Stimulated activated memory B cell treated with anti-CD40 and anti-IgM and Interleukin-4, amounts not matched to agents 10 μg/mL and 1 μg/mL and 100 μg/mL, for 72 hours (primary cell): ENCODE data around the gene HOXB13.
A peak's percentile ranks its signal among the peaks of the same experiment; 100 is the strongest.

Experiments used
- ATAC-seq: fragments of 150-1000 bp; cut with Tn5 transposase; 2 replicates; pipeline ENCODE4 v1.10.0; 2021
- H3K27ac Mint-ChIP-seq: one replicate; pipeline ENCODE4 v1.8.0; 2022; ENCODE audit warnings: mild to moderate bottlenecking, mixed read lengths
- H3K27me3 Mint-ChIP-seq: one replicate; pipeline ENCODE4 v1.8.0; 2022; ENCODE audit warnings: mixed read lengths
- H3K36me3 Mint-ChIP-seq: one replicate; pipeline ENCODE4 v1.8.0; 2022; ENCODE audit warnings: mixed read lengths
- H3K4me1 Mint-ChIP-seq: one replicate; pipeline ENCODE4 v1.8.0; 2022; ENCODE audit warnings: mixed read lengths
- H3K4me3 Mint-ChIP-seq: one replicate; pipeline ENCODE4 v1.8.0; 2022; ENCODE audit warnings: mild to moderate bottlenecking, moderate library complexity, mixed read lengths
- H3K9me3 Mint-ChIP-seq: one replicate; pipeline ENCODE4 v1.8.0; 2022; ENCODE audit warnings: mixed read lengths

HOXB13 gene

DNA sequence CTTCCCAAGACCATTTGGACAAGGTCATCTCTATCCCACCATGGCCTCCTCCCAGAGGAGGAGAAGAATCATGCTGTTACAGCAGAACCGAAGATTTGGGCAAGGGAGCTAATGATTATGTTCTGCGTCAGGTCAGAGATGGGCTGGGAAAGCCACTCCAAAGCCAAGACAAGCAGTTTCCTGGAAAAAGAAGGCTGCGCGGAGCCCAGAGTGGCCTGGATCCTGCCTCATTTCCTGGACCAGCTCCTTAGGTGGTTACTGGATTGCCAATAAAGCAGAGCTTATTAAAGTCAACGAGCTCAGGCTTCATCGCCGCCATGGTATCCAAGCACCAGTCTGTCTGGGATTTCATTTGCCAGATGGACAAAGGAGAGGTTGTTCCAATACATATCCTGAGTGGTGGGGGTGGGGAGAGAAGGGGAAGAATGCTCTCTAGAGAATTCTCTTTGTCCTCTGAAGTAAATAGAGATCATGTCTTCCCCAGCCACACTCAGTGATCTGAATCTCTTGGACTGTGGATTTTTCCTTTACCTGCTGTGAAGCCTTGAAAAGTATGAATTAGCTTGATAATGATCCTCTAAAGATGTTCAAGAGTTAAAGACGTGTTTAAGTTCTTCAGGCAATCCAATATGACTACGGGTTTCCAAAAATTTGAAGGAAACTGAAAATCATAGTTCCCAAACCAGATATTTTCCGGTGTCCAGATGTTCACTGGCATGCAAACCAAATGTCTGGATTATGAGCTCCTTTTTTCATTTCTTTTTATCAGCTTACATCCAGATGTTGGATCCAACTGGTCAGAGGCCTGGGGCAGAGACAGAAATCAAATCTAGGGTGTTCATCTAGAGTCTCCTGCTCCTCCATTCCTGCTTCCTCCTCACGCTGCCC lies 23.9 kb downstream of the HOXB13 start:
- ATAC-seq, result no peak
- Mint-ChIP-seq H3K9me3 (no peaks in the 10 kb centered on the region), H3K4me3 (no peak overlapping the region), H3K27me3 (peaks cover 93% of the 10 kb centered on the region), H3K27ac (no peak overlapping the region), H3K36me3 (no peaks in the 10 kb centered on the region), H3K4me1 (no peaks in the 10 kb centered on the region)

- no peak overlapping the region for H3K4me3 Mint-ChIP-seq
- H3K27ac Mint-ChIP-seq, result no peak overlapping the region
- H3K27me3 Mint-ChIP-seq, result peaks cover 93% of the 10 kb centered on the region
- no peaks in the 10 kb centered on the region for H3K9me3 Mint-ChIP-seq
- H3K4me1 Mint-ChIP-seq, result no peaks in the 10 kb centered on the region
- ATAC-seq, result no peak
- H3K36me3 Mint-ChIP-seq, result no peaks in the 10 kb centered on the region
Observed at GRCh38 chr17:48701864-48702532, 26.6 kb downstream of the HOXB13 start.

GRCh38 chr17:48693178-48693577 lies 35.4 kb downstream of the HOXB13 start:
- no peak for ATAC-seq
- Mint-ChIP-seq H3K4me1 (no peaks in the 10 kb centered on the region), H3K27me3 (peaks cover 59% of the 10 kb centered on the region), H3K36me3 (no peaks in the 10 kb centered on the region), H3K27ac (no peak overlapping the region), H3K9me3 (peaks cover 6% of the 10 kb centered on the region), H3K4me3 (no peak overlapping the region)

GRCh38 chr17:48692049-48692448 lies 36.5 kb downstream of the HOXB13 start:
- no peak for ATAC-seq
- H3K4me3 Mint-ChIP-seq, result no peak overlapping the region
- no peaks in the 10 kb centered on the region for H3K36me3 Mint-ChIP-seq
- H3K9me3 Mint-ChIP-seq, result peaks cover 6% of the 10 kb centered on the region
- no peak overlapping the region for H3K27ac Mint-ChIP-seq
- peaks cover 48% of the 10 kb centered on the region for H3K27me3 Mint-ChIP-seq
- H3K4me1 Mint-ChIP-seq, result no peaks in the 10 kb centered on the region

- no peaks in the 10 kb centered on the region for H3K4me1 Mint-ChIP-seq
- no peak overlapping the region for H3K4me3 Mint-ChIP-seq
- no peak for ATAC-seq
- H3K9me3 Mint-ChIP-seq, result peaks cover 6% of the 10 kb centered on the region
- H3K27ac Mint-ChIP-seq, result no peak overlapping the region
- H3K36me3 Mint-ChIP-seq, result no peaks in the 10 kb centered on the region
- H3K27me3 Mint-ChIP-seq, result peaks cover 34% of the 10 kb centered on the region
Observed at GRCh38 chr17:48690655-48691054, 37.9 kb downstream of the HOXB13 start.

DNA sequence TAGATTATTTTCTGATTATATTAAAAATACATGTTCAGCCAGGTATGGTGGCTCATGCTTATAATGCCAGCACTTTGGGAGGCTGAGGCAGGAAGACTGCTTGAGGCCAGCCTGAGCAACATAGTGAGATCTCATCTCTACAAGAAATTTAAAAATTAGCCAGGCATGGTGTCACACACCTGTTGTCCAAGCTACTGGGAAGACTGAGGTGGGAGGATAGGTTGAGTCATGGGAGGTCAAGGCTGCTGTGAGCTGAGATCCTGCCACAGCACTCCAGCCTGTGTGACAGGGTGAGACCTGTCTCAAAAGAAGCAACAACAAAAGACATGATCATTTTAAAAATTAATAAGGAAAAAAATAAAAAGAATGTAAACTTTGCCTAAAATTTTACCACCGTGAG lies 46.9 kb downstream of the HOXB13 start:
- H3K27me3 Mint-ChIP-seq, result peaks cover 54% of the 10 kb centered on the region

GRCh38 chr17:48679385-48680096 lies 49.0 kb downstream of the HOXB13 start:
- H3K36me3 Mint-ChIP-seq, result no peaks in the 10 kb centered on the region
- H3K4me3 Mint-ChIP-seq, result no peak overlapping the region
- no peaks in the 10 kb centered on the region for H3K9me3 Mint-ChIP-seq
- H3K27me3 Mint-ChIP-seq, result peaks cover 54% of the 10 kb centered on the region
- no peak overlapping the region for H3K27ac Mint-ChIP-seq
- H3K4me1 Mint-ChIP-seq, result no peaks in the 10 kb centered on the region
- ATAC-seq, result no peak

More for the DNA sequence above, 46.9 kb downstream of the HOXB13 start:
- no peaks in the 10 kb centered on the region for H3K4me1 Mint-ChIP-seq
- H3K9me3 Mint-ChIP-seq, result no peaks in the 10 kb centered on the region
- no peak overlapping the region for H3K27ac Mint-ChIP-seq
- no peaks in the 10 kb centered on the region for H3K36me3 Mint-ChIP-seq
- H3K4me3 Mint-ChIP-seq, result no peak overlapping the region
- no peak for ATAC-seq

DNA sequence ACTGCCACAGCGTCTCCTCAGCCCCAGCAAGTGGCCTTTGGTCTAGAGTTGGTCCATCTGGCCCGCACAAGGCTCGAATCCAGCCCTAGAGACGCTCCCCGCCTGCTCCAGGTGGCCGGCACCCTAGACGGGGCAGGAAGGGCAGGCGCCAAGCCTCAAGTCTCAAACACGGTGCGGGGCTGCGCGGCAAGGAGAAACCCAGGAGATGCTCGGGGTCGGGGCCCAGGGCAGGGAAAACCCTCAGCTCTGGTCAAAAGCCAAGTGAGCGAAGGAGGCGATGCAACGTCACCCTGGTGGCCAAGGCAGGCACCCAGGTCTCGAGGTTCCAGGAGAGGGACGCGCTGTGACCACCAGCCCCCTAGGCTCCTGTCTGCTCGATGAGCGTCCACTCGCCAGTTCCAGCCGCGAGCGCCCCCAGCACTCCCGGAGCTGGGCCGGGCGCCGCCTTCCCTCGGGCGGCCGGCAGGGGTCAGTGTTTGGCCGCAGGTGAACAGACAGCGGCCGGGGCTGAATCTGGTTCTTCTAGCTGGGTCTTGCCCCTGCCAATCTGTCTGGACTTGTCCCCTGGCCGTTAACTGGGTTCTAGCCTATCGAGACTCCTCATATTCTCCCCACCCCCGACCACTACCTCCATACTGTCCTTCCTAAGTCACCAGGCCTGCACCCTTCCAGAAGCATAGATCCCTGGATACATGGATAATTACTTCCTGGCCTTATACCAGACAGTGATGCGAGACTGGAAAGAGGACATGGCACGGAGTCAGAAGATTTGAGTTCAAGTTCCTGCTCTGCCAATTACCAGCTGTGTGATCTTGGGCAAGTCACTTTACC lies 50.2 kb downstream of the HOXB13 start:
- H3K4me1 Mint-ChIP-seq, result no peaks in the 10 kb centered on the region
- H3K4me3 Mint-ChIP-seq, result no peak overlapping the region
- no peaks in the 10 kb centered on the region for H3K9me3 Mint-ChIP-seq
- peaks cover 54% of the 10 kb centered on the region for H3K27me3 Mint-ChIP-seq
- H3K27ac Mint-ChIP-seq, result no peak overlapping the region
- ATAC-seq, result peak; percentile 82
- no peaks in the 10 kb centered on the region for H3K36me3 Mint-ChIP-seq

DNA sequence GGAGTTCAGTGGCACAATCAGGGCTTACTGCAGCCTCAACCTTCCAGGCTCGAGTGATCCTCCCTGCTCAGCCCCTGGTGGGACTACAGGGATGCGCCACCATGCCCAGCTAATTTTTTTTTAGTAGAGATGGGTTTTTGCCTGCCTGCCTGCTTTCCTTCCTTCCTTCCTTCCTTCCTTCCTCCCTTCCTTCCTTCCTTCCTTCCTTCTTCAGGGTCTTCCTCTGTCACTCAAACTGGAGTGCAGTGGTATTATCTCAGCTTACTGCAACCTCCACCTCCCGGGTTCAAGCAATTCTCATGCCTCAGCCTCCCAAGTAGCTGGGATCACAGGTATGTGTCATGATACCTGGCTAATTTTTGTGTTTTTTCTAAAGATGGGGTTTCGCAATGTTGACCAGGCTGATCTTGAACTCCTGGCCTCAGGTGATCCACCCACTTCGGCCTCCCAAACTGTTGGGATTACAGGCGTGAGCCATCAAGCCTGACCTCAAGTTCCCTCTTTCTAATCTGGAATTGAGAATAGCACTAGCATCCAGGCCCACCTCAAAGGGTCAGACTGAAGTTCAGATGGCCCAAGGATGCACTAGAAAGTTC lies 51.5 kb downstream of the HOXB13 start:
- Mint-ChIP-seq H3K27ac (no peak overlapping the region), H3K4me1 (no peaks in the 10 kb centered on the region), H3K36me3 (no peaks in the 10 kb centered on the region), H3K4me3 (no peak overlapping the region), H3K27me3 (peaks cover 48% of the 10 kb centered on the region), H3K9me3 (no peaks in the 10 kb centered on the region)
- no peak for ATAC-seq
